B cell (primary cell): ENCODE results near the gene LDB1.

Source experiments
- EZH2 ChIP-seq: IDR thresholded peaks from 2 replicates; pipeline ENCODE4 v1.6.1; 2012; ENCODE audit warnings: borderline replicate concordance, low read depth, mild to moderate bottlenecking, moderate library complexity, low read length; ENCODE audit not compliant: insufficient read depth, poor library complexity, severe bottlenecking
- TF ChIP-seq, protein P1 (sequence below): fragments of 200-600 bp; IDR thresholded peaks from one replicate; pipeline ENCODE4 v1.8.0; 2022; ENCODE audit warnings: antibody characterized with exemption, mild to moderate bottlenecking

DNA sequence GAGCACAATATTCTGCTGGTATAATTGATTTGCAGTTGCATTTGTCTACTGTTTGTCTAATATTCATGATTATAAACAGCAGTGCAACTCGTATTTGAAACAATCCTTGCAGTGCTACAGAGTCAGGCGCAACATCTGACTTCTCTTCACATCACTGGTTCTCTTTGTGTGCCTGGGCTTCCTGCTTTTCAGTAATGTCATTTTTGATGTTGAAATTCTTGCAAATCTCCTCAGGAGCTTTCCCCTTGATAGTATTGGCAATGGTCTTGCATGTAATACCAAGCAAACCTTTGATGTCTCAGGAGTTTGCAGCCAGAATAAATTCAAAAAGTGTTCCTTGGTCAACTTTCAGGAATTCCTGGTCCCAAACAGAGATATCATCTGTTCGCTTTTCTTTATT lies 34.8 kb downstream of the LDB1 start:
- TF ChIP-seq, protein P1, sequence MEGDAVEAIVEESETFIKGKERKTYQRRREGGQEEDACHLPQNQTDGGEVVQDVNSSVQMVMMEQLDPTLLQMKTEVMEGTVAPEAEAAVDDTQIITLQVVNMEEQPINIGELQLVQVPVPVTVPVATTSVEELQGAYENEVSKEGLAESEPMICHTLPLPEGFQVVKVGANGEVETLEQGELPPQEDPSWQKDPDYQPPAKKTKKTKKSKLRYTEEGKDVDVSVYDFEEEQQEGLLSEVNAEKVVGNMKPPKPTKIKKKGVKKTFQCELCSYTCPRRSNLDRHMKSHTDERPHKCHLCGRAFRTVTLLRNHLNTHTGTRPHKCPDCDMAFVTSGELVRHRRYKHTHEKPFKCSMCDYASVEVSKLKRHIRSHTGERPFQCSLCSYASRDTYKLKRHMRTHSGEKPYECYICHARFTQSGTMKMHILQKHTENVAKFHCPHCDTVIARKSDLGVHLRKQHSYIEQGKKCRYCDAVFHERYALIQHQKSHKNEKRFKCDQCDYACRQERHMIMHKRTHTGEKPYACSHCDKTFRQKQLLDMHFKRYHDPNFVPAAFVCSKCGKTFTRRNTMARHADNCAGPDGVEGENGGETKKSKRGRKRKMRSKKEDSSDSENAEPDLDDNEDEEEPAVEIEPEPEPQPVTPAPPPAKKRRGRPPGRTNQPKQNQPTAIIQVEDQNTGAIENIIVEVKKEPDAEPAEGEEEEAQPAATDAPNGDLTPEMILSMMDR: no peak
- no peak for TF ChIP-seq EZH2
